ENCODE results near the gene DAND5. TPM values are rescaled to one million over a fixed set of nuclear protein-coding genes. Genes with fewer than 3 reads are reported as not detected.

Gene DAND5
- total and polyA plus RNA-seq, 2 of the 13 experiments (the other 11 are each of a cell fraction or from before 2014, with no cell fraction given): 0.04 TPM; not detected in 1

- H3K4me3 ChIP-seq (replicated peaks in 1 of 3; ENCODE audit: insufficient read depth in 1 of 3, low read depth in 2 of 3, low read length in 3 of 3): no peak overlapping the region
- no peak for FAIRE-seq
- peaks cover 52% of the 10 kb centered on the region for H3K4me1 ChIP-seq (ENCODE audit: insufficient read depth, low read length)
- H2AFZ ChIP-seq (ENCODE audit: low read length): no peak overlapping the region
- DNase-seq (ENCODE audit: low spot score): no peak
- no peaks in the 10 kb centered on the region for H3K9me3 ChIP-seq (ENCODE audit: low read length)
- H3K36me3 ChIP-seq (replicated peaks in 1 of 2; ENCODE audit: control insufficient read depth in 1 of 2, insufficient read depth in 2 of 2, low read length in 2 of 2): peaks cover 26 to 60% of the 10 kb centered on the region in 2 experiments
- ChIA-PET CTCF (ENCODE audit: low intra/inter-chr PET ratio, low total read pairs) (no interaction called here), POLR2A (no interaction called here)
- in situ Hi-C loops (cut with HindIII; ENCODE audit: extremely low pct_ligation_motif_present, low pct_unique_long_range_greater_than_20kb): no loop called here
- 87% methylated on average over 2 of the region's 2 CpGs for WGBS (ENCODE audit: low lambda C conversion rate)
- TF ChIP-seq ZNF781 (CRISPR knock-in tag; IDR thresholded peaks at IDR 0.05; ENCODE audit: borderline replicate concordance, not compliant biosample characterization) (no peak), RBFOX2 (IDR thresholded peaks at IDR 0.05; ENCODE audit: low read depth, low read length) (peak; percentile 41; the same call in 1 of the 2 replicates)
- peaks cover 11% of the 10 kb centered on the region for H4K20me1 ChIP-seq (ENCODE audit: insufficient read depth, low read length)
- H3K27me3 ChIP-seq (ENCODE audit: control insufficient read depth in 1 of 2, insufficient read depth in 2 of 2, low read length in 2 of 2): peaks cover 0 to under 1% of the 10 kb centered on the region in 2 experiments; a peak in 1 of 5 replicates
- no peak overlapping the region for H3K9ac ChIP-seq (ENCODE audit: insufficient read depth, low read depth, low read length)
- H3K4me2 ChIP-seq (ENCODE audit: low read depth, low read length): no peak overlapping the region
- H3K79me2 ChIP-seq (ENCODE audit: insufficient read depth, low read length): peaks cover 44% of the 10 kb centered on the region
- no TSS peak for BruUV-seq (replicated peaks)
- intact Hi-C loops (cut with micrococcal nuclease; ENCODE audit: unreplicated experiment): no loop called here
- no peak for ATAC-seq
- H3K27ac ChIP-seq (ENCODE audit: extremely low read length, insufficient read depth, low read length): peak overlapping the region; percentile 91
These were observed 25.2 kb upstream of the DAND5 start for GRCh38 chr19:12944104-12944674.

GRCh38 chr19:12945479-12946091 is 23.8 kb upstream of the DAND5 start, which contains the start of gene RAD23A:
Gene RAD23A (plus strand): TSS chr19:12945862. CDS start chr19:12945949, 87 bp downstream.
- no peaks in the 10 kb centered on the region for H3K9me3 ChIP-seq (ENCODE audit: low read length)
- peak within 1 kb of the TSS; percentile 74 for H3K4me2 ChIP-seq (ENCODE audit: low read depth, low read length)
- no peak within 1 kb of the TSS for H2AFZ ChIP-seq (ENCODE audit: low read length)
- H3K79me2 ChIP-seq (ENCODE audit: insufficient read depth, low read length): peaks cover 30% of the 10 kb centered on the region
- peak within 1 kb of the TSS; percentile 82 to 89 (median 84) for H3K4me3 ChIP-seq (replicated peaks in 1 of 3; ENCODE audit: insufficient read depth in 1 of 3, low read depth in 2 of 3, low read length in 3 of 3)
- peak; percentile 93 for DNase-seq (ENCODE audit: low spot score)
- in situ Hi-C loops (cut with HindIII; ENCODE audit: extremely low pct_ligation_motif_present, low pct_unique_long_range_greater_than_20kb): no loop called here
- H4K20me1 ChIP-seq (ENCODE audit: insufficient read depth, low read length): peaks cover under 1% of the 10 kb centered on the region; the same call in 1 of the 2 replicates
- peak within 1 kb of the TSS; percentile 91 for H3K27ac ChIP-seq (ENCODE audit: extremely low read length, insufficient read depth, low read length)
- H3K27me3 ChIP-seq (ENCODE audit: control insufficient read depth in 1 of 2, insufficient read depth in 2 of 2, low read length in 2 of 2): no peaks in the 10 kb centered on the region; a peak in 1 of 5 replicates
- H3K9ac ChIP-seq (ENCODE audit: insufficient read depth, low read depth, low read length): peak within 1 kb of the TSS; percentile 91
- peak; percentile 82 for FAIRE-seq
- peak; percentile 79 for ATAC-seq
- BruUV-seq (replicated peaks): no TSS peak
- intact Hi-C loops (cut with micrococcal nuclease; ENCODE audit: unreplicated experiment): no loop called here
- CTCF ChIA-PET (ENCODE audit: low intra/inter-chr PET ratio, low total read pairs): no interaction called here
- peaks cover 41% of the 10 kb centered on the region for H3K4me1 ChIP-seq (ENCODE audit: insufficient read depth, low read length)
- POLR2A ChIA-PET: interaction anchor here (0.8 to 1.8 kb wide), 9 partner anchors 8 to 208 kb away, joined by 3 to 25 read pairs (median 4); partner anchors contain the start of genes FARSA, GADD45GIP1 and GET3
- WGBS (ENCODE audit: low lambda C conversion rate): 2% methylated on average over 7 of the region's 62 CpGs
- peaks cover 26 to 61% of the 10 kb centered on the region in 2 experiments for H3K36me3 ChIP-seq (replicated peaks in 1 of 2; ENCODE audit: control insufficient read depth in 1 of 2, insufficient read depth in 2 of 2, low read length in 2 of 2)
- TF ChIP-seq ZSCAN20 (CRISPR knock-in tag; IDR thresholded peaks at IDR 0.05; ENCODE audit: borderline replicate concordance) (no peak), XRCC5 (optimal IDR thresholded peaks at IDR 0.05; ENCODE audit: low read length) (peak; percentile 15), HNRNPLL (IDR thresholded peaks at IDR 0.05; ENCODE audit: low read depth, low read length, poor library complexity, severe bottlenecking) (peak; percentile 68), DR1 (CRISPR knock-in tag; IDR thresholded peaks at IDR 0.05) (peak; percentile 55; the same call in 1 of the 2 replicates), FOXP1 (IDR thresholded peaks at IDR 0.05) (no peak), FOXP1 (CRISPR knock-in tag; IDR thresholded peaks at IDR 0.05) (no peak; the same call in 1 of the 2 replicates), ZKSCAN1 (IDR thresholded peaks at IDR 0.05; ENCODE audit: low read length) (0 out of 2 replicates have a peak, but pooled peaks have one; percentile 18), ZNF205 (CRISPR knock-in tag; IDR thresholded peaks at IDR 0.05) (peak; percentile 73; the same call in 1 of the 2 replicates), ZNF564 (CRISPR knock-in tag; IDR thresholded peaks at IDR 0.05) (peak; percentile 65; the same call in 1 of the 2 replicates), MEIS2 (CRISPR knock-in tag; IDR thresholded peaks at IDR 0.05) (peak; percentile 76; the same call in 1 of the 2 replicates)
- TF ChIP-seq, protein P1, sequence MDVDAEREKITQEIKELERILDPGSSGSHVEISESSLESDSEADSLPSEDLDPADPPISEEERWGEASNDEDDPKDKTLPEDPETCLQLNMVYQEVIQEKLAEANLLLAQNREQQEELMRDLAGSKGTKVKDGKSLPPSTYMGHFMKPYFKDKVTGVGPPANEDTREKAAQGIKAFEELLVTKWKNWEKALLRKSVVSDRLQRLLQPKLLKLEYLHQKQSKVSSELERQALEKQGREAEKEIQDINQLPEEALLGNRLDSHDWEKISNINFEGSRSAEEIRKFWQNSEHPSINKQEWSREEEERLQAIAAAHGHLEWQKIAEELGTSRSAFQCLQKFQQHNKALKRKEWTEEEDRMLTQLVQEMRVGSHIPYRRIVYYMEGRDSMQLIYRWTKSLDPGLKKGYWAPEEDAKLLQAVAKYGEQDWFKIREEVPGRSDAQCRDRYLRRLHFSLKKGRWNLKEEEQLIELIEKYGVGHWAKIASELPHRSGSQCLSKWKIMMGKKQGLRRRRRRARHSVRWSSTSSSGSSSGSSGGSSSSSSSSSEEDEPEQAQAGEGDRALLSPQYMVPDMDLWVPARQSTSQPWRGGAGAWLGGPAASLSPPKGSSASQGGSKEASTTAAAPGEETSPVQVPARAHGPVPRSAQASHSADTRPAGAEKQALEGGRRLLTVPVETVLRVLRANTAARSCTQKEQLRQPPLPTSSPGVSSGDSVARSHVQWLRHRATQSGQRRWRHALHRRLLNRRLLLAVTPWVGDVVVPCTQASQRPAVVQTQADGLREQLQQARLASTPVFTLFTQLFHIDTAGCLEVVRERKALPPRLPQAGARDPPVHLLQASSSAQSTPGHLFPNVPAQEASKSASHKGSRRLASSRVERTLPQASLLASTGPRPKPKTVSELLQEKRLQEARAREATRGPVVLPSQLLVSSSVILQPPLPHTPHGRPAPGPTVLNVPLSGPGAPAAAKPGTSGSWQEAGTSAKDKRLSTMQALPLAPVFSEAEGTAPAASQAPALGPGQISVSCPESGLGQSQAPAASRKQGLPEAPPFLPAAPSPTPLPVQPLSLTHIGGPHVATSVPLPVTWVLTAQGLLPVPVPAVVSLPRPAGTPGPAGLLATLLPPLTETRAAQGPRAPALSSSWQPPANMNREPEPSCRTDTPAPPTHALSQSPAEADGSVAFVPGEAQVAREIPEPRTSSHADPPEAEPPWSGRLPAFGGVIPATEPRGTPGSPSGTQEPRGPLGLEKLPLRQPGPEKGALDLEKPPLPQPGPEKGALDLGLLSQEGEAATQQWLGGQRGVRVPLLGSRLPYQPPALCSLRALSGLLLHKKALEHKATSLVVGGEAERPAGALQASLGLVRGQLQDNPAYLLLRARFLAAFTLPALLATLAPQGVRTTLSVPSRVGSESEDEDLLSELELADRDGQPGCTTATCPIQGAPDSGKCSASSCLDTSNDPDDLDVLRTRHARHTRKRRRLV (CRISPR knock-in tag; IDR thresholded peaks at IDR 0.05): no peak

Data from HepG2 (cell line).